ENCODE measurements around the gene ZNF12. TPM values are rescaled to one million over a fixed set of nuclear protein-coding genes. Genes with fewer than 3 reads are reported as not detected.
A peak's percentile ranks its signal among the peaks of the same experiment; 100 is the strongest.
"Not testable (repeated sequence)": the region's sequence is repeated elsewhere in the genome, so short reads cannot be mapped to it uniquely, and the experiment has no call there.

ZNF12 gene
- total RNA-seq, 1 donor from 2014 or later: 14.2 TPM

DNA sequence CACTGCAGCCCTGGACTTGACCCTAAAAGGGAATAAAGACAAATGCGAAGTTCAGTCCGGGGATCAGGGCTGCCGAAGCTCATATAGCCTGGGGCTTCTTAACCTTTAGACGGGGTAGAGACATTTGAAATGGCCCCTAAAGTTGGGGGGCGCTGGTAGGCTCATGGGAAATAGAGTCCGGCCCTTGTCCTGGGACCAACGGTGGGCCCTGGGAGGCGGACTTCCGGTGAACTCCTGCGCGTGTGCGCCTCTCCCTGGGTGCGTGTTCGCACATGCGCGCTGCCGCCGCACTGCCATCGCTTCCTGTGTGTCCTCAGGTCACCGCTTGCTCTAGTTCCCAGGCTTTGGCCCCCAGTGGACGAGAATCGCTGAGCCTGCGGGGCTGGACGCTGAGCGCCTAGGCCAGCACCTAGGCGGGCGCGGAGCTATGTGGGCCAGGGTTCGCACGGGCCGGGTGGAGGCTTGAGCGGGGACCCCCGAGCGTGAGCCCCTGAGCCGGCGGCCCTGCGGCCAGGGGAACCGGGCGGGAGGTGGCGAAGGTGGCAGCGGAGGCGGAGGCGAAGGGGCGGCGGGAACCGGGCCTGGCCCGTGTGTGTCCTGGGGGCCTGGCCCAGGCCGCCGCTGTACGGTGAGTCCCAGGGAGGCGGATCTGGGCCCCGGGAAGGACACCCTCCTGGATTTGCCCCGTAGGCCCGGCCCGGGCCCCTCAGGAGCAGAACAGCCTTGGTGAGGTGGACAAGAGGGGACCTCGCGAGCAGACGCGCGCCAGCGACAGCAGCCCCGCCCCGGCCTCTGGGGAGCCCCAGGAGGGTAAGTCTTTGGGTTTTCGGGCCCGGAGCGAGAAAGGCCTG is 23.0 kb upstream of the ZNF12 start:
- Histone ChIP-seq H3K4me1 (peaks cover 25% of the 10 kb centered on the region), H3K9me3 (replicated peaks) (no peaks in the 10 kb centered on the region), H3K4me3 (peak overlapping the region; percentile 83), H3K36me3 (peaks cover 29% of the 10 kb centered on the region), H3K27ac (replicated peaks) (peak overlapping the region; percentile 88), H3K27me3 (ENCODE audit: low read depth) (no peaks in the 10 kb centered on the region)
- peak; percentile 23 for TF ChIP-seq CTCF (IDR thresholded peaks at IDR 0.05; ENCODE audit: borderline replicate concordance)
- intact Hi-C loops (cut with micrococcal nuclease): no loop called here
- peak; percentile 94 for DNase-seq

- Histone ChIP-seq H3K4me3 (peak overlapping the region; percentile 83), H3K36me3 (peaks cover 22% of the 10 kb centered on the region), H3K4me1 (peaks cover 25% of the 10 kb centered on the region), H3K27ac (replicated peaks) (peak overlapping the region; percentile 88)
- DNase-seq; intact Hi-C loops (cut with micrococcal nuclease); H3K27me3 ChIP-seq (ENCODE audit: low read depth); H3K9me3 ChIP-seq (replicated peaks): not testable (repeated sequence)
Observed at GRCh38 chr7:6728893-6729491, 22.2 kb upstream of the ZNF12 start.

- peaks cover 5% of the 10 kb centered on the region for H3K27me3 ChIP-seq (ENCODE audit: low read depth)
- no peaks in the 10 kb centered on the region for H3K9me3 ChIP-seq (replicated peaks)
- intact Hi-C loops (cut with micrococcal nuclease): no loop called here
- no peak overlapping the region for H3K4me3 ChIP-seq
- DNase-seq: no peak
- H3K27ac ChIP-seq (replicated peaks): no peak overlapping the region
- TF ChIP-seq CTCF (IDR thresholded peaks at IDR 0.05; ENCODE audit: borderline replicate concordance): no peak
- H3K36me3 ChIP-seq: peaks cover 8% of the 10 kb centered on the region
- peaks cover 25% of the 10 kb centered on the region for H3K4me1 ChIP-seq
Observed at GRCh38 chr7:6727663-6728062, 20.9 kb upstream of the ZNF12 start.

- intact Hi-C loops (cut with micrococcal nuclease); H3K36me3 ChIP-seq; H3K9me3 ChIP-seq (replicated peaks); DNase-seq; H3K4me3 ChIP-seq; H3K27ac ChIP-seq (replicated peaks): not testable (repeated sequence)
- peaks cover 23% of the 10 kb centered on the region for H3K4me1 ChIP-seq
- peaks cover 12% of the 10 kb centered on the region for H3K27me3 ChIP-seq (ENCODE audit: low read depth)
Observed at GRCh38 chr7:6726341-6726740, 19.6 kb upstream of the ZNF12 start.

GRCh38 chr7:6725003-6725402 is 18.3 kb upstream of the ZNF12 start:
- DNase-seq: no peak
- Histone ChIP-seq H3K27ac (replicated peaks) (no peak overlapping the region), H3K36me3 (no peaks in the 10 kb centered on the region), H3K27me3 (ENCODE audit: low read depth) (peaks cover 12% of the 10 kb centered on the region), H3K9me3 (replicated peaks) (no peaks in the 10 kb centered on the region), H3K4me1 (peaks cover 11% of the 10 kb centered on the region), H3K4me3 (no peak overlapping the region)
- intact Hi-C loops (cut with micrococcal nuclease): no loop called here
- TF ChIP-seq CTCF (IDR thresholded peaks at IDR 0.05; ENCODE audit: borderline replicate concordance): no peak

GRCh38 chr7:6724351-6724750 is 17.6 kb upstream of the ZNF12 start:
- H3K4me3 ChIP-seq; H3K4me1 ChIP-seq; intact Hi-C loops (cut with micrococcal nuclease); DNase-seq; H3K9me3 ChIP-seq (replicated peaks); H3K36me3 ChIP-seq; H3K27ac ChIP-seq (replicated peaks): not testable (repeated sequence)
- H3K27me3 ChIP-seq (ENCODE audit: low read depth): peaks cover 12% of the 10 kb centered on the region

- no peak for DNase-seq
- no peak overlapping the region for H3K4me3 ChIP-seq
- H3K4me1 ChIP-seq: no peaks in the 10 kb centered on the region
- intact Hi-C loops (cut with micrococcal nuclease): no loop called here
- no peaks in the 10 kb centered on the region for H3K9me3 ChIP-seq (replicated peaks)
- no peak overlapping the region for H3K27ac ChIP-seq (replicated peaks)
- peak; percentile 11 for TF ChIP-seq CTCF (IDR thresholded peaks at IDR 0.05; ENCODE audit: borderline replicate concordance)
- H3K36me3 ChIP-seq: no peaks in the 10 kb centered on the region
- peaks cover 25% of the 10 kb centered on the region for H3K27me3 ChIP-seq (ENCODE audit: low read depth)
Observed at GRCh38 chr7:6718124-6718523, 11.4 kb upstream of the ZNF12 start.

DNA sequence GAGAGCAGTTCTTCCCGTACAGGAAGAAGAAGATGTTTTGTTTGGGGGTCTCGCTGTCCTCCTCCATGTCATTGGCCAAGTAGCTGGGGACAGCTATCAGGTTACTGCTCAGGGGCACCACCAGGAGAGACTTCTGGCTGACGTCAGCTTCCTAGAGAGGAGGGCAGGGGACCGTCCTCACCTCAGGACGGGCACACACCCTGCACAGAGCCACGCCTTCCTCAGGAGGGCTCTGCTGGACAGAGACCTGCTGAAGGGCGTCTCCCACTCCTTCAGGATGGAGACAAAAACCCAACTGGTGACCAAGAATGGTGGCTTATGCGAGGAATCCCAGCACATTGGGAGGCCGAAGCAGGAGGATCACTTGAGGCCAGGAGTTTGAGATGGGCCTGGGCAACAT is 9.2 kb upstream of the ZNF12 start:
- H3K4me3 ChIP-seq; intact Hi-C loops (cut with micrococcal nuclease); H3K4me1 ChIP-seq; DNase-seq; H3K27ac ChIP-seq (replicated peaks); H3K9me3 ChIP-seq (replicated peaks); H3K36me3 ChIP-seq: not testable (repeated sequence)
- peaks cover 16% of the 10 kb centered on the region for H3K27me3 ChIP-seq (ENCODE audit: low read depth)

All from left ventricle myocardium inferior (tissue), 1 donor.